Measurements from ENCODE around the gene NFATC1. TPM values are rescaled to one million over a fixed set of nuclear protein-coding genes. Genes with fewer than 3 reads are reported as not detected.

NFATC1 gene
- total RNA-seq, 3 donors from 2014 or later (not counting 1 experiment from before 2014, with no cell fraction given), result 35.8 to 47.4 (median 37.1) TPM

DNA sequence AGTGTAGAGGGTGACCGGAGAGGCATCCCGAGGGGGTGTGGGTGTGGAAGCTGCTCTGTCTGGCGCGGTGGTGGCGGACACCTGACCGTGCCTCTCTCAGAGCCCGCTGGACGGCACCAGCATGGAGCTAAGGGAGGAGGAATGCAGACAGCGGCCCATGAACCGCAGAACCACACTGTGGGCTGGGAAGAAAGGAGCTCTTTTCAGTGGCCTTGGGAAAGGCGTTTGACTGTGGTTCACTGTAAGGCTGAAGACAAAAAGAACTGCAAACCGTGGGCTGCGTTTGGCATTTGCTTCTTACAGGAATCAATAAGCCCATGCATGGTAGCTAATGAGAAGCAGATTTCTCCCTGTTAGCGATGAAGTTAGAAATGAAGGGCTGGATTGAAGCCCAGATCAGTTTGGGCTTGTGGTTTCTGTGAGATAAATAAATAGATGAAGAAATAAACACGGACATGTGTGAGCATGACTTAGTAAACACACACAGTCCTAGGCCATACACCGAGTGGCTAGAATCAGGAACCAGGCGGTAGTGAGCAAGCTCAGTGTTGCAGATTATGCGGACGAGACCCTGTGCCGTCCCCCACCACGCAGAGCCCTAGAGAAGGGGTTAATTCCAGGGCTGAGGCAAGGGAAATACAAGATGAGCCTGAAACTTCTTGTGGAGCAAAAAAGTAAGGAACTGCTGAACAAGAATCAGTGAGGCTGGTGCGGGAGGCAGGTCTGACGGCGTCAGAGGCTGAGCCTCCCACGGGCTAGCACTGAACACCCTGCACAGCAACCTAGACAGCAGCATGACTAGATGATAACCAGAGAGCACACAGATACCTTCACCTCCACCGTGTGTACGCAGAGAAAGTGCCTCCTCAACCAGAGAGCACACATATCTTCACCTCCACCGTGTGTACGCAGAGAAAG lies 29.3 kb upstream of the NFATC1 start:
- Mint-ChIP-seq H3K27ac (no peak overlapping the region), H3K4me3 (no peak overlapping the region), H3K36me3 (peaks cover 7% of the 10 kb centered on the region), H3K4me1 (peaks cover 11% of the 10 kb centered on the region in 2 donors), H3K9me3 (no peaks in the 10 kb centered on the region), H3K27me3 (ENCODE audit: low read depth in 2 of 2) (no peaks in the 10 kb centered on the region)
- no peak for TF ChIP-seq CTCF (IDR thresholded peaks at IDR 0.05)
- intact Hi-C loops (cut with micrococcal nuclease), result no loop called here
- H3K9me3 ChIP-seq (ENCODE audit: control insufficient read depth, insufficient read depth, low read length), result no peaks in the 10 kb centered on the region
- H3K4me1 ChIP-seq (ENCODE audit: control insufficient read depth, insufficient read depth, low read length), result peaks cover 15% of the 10 kb centered on the region
- H3K27ac ChIP-seq (ENCODE audit: low read length), result no peak overlapping the region
- no peak for ATAC-seq
- no peak overlapping the region for H3K4me3 ChIP-seq (ENCODE audit: low read length)
- no peak for DNase-seq
- peaks cover 14% of the 10 kb centered on the region for H3K36me3 ChIP-seq (ENCODE audit: control insufficient read depth, insufficient read depth, low read length)
- no peaks in the 10 kb centered on the region for H3K27me3 ChIP-seq (ENCODE audit: control insufficient read depth, insufficient read depth, low read length)
- WGBS (ENCODE audit: insufficient coverage), result 97% methylated on average over 28 of the region's 29 CpGs

GRCh38 chr18:79367480-79367879 lies 28.2 kb upstream of the NFATC1 start:
- H3K9me3 ChIP-seq (ENCODE audit: control insufficient read depth, insufficient read depth, low read length), result no peaks in the 10 kb centered on the region
- DNase-seq (no peak), ATAC-seq (no peak)
- TF ChIP-seq CTCF (IDR thresholded peaks at IDR 0.05), result no peak
- Mint-ChIP-seq H3K27ac (no peak overlapping the region), H3K4me1 (peaks cover 15 to 18% of the 10 kb centered on the region in 2 donors), H3K36me3 (peaks cover 7% of the 10 kb centered on the region), H3K4me3 (no peak overlapping the region), H3K9me3 (no peaks in the 10 kb centered on the region), H3K27me3 (ENCODE audit: low read depth in 2 of 2) (no peaks in the 10 kb centered on the region)
- intact Hi-C loops (cut with micrococcal nuclease), result no loop called here
- peaks cover 10% of the 10 kb centered on the region for H3K36me3 ChIP-seq (ENCODE audit: control insufficient read depth, insufficient read depth, low read length)
- H3K4me3 ChIP-seq (ENCODE audit: low read length), result no peak overlapping the region
- H3K27me3 ChIP-seq (ENCODE audit: control insufficient read depth, insufficient read depth, low read length), result no peaks in the 10 kb centered on the region
- whole genome bisulfite sequencing (ENCODE audit: insufficient coverage), result 97% methylated on average over 8 of the region's 8 CpGs
- no peak overlapping the region for H3K27ac ChIP-seq (ENCODE audit: low read length)
- peaks cover 19% of the 10 kb centered on the region for H3K4me1 ChIP-seq (ENCODE audit: control insufficient read depth, insufficient read depth, low read length)

DNA sequence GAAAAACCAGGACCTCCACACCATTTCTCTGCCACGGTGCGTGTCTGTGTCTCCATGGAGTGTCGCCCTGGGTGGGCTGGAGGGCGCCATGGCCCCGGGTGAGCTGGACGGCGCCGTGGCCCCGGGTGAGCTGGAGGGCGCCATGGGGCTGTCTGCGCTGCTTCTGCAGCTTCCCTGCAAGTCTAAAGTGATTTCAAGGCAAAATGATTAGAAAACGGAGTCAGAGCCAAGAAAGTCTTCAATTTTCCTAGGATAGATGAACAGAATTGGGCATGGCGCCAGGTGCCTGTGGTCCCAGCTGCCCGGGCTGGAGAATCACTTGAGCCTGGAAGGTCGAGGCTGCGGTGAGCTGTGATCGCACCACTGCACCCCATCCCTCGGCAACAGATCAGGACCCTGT lies 27.7 kb upstream of the NFATC1 start:
- Histone ChIP-seq H3K27me3 (ENCODE audit: control insufficient read depth, insufficient read depth, low read length) (no peaks in the 10 kb centered on the region), H3K4me1 (ENCODE audit: control insufficient read depth, insufficient read depth, low read length) (peaks cover 19% of the 10 kb centered on the region), H3K9me3 (ENCODE audit: control insufficient read depth, insufficient read depth, low read length) (no peaks in the 10 kb centered on the region), H3K4me3 (ENCODE audit: low read length) (no peak overlapping the region), H3K27ac (ENCODE audit: low read length) (no peak overlapping the region), H3K36me3 (ENCODE audit: control insufficient read depth, insufficient read depth, low read length) (peaks cover 10% of the 10 kb centered on the region)
- no peaks in the 10 kb centered on the region for H3K9me3 Mint-ChIP-seq
- no peak overlapping the region for H3K27ac Mint-ChIP-seq
- peaks cover 7% of the 10 kb centered on the region for H3K36me3 Mint-ChIP-seq
- TF ChIP-seq CTCF (IDR thresholded peaks at IDR 0.05), result no peak
- DNase-seq (no peak), ATAC-seq (no peak)
- intact Hi-C loops (cut with micrococcal nuclease), result no loop called here
- H3K27me3 Mint-ChIP-seq (ENCODE audit: low read depth in 2 of 2), result no peaks in the 10 kb centered on the region
- 90% methylated on average over 18 of the region's 18 CpGs for WGBS (ENCODE audit: insufficient coverage)
- no peak overlapping the region for H3K4me3 Mint-ChIP-seq
- peaks cover 15 to 18% of the 10 kb centered on the region in 2 donors for H3K4me1 Mint-ChIP-seq
